H9 (cell line): Measurements from ENCODE around the gene GIPC1. TPM values are rescaled to one million over a fixed set of nuclear protein-coding genes. Genes with fewer than 3 reads are reported as not detected.
"Not testable (repeated sequence)": the region's sequence is repeated elsewhere in the genome, so short reads cannot be mapped to it uniquely, and the experiment has no call there.

ENCODE experiments used
- DNase-seq: peaks from one replicate; pipeline ENCODE4 v3.0.0-alpha.2; 2017
- H2AFZ ChIP-seq: one replicate; pipeline ENCODE4 v1.6.1; 2013; ENCODE audit warnings: mild to moderate bottlenecking, low read length, control low read depth, moderate library complexity
- H2AK5ac ChIP-seq: 2 replicates; pipeline ENCODE4 v1.6.1; 2013; ENCODE audit warnings: low read length, control low read depth, mixed read lengths; ENCODE audit not compliant: insufficient read length
- H2BK120ac ChIP-seq: one replicate; pipeline ENCODE4 v1.6.1; 2013; ENCODE audit warnings: low read depth, mild to moderate bottlenecking, low read length, control low read depth, inconsistent platforms; ENCODE audit not compliant: poor library complexity, severe bottlenecking
- H2BK12ac ChIP-seq: 2 replicates; pipeline ENCODE4 v1.6.1; 2013; ENCODE audit warnings: low read length, control low read depth, mixed read lengths, low read depth; ENCODE audit not compliant: insufficient read length
- H2BK15ac ChIP-seq: 2 replicates; pipeline ENCODE4 v1.6.1; 2013; ENCODE audit warnings: low read depth, low read length, control low read depth
- H2BK20ac ChIP-seq: one replicate; pipeline ENCODE4 v1.6.1; 2013; ENCODE audit warnings: low read depth, mild to moderate bottlenecking, low read length, control low read depth, inconsistent platforms; ENCODE audit not compliant: poor library complexity, severe bottlenecking
- H2BK5ac ChIP-seq: 2 replicates; pipeline ENCODE4 v1.6.1; 2013; ENCODE audit warnings: low read length, control low read depth, mixed read lengths; ENCODE audit not compliant: insufficient read length
- H3K14ac ChIP-seq: 2 replicates; pipeline ENCODE4 v1.6.1; 2013; ENCODE audit warnings: low read length, control low read depth; ENCODE audit not compliant: insufficient read depth
- H3K18ac ChIP-seq: 2 replicates; pipeline ENCODE4 v1.6.1; 2013; ENCODE audit warnings: low read depth, mild to moderate bottlenecking, mixed read lengths, low read length, control low read depth; ENCODE audit not compliant: insufficient read length
- H3K23ac ChIP-seq: 2 replicates; pipeline ENCODE4 v1.6.1; 2013; ENCODE audit warnings: low read length, control low read depth, mixed read lengths, low read depth; ENCODE audit not compliant: insufficient read length
- H3K23me2 ChIP-seq: 2 replicates; pipeline ENCODE4 v1.6.1; 2013; ENCODE audit warnings: low read depth, mild to moderate bottlenecking, mixed read lengths, low read length, control low read depth; ENCODE audit not compliant: insufficient read length, poor library complexity, severe bottlenecking
- H3K27ac ChIP-seq: 2 replicates; pipeline ENCODE4 v1.5.1; 2013; ENCODE audit warnings: low read length, control low read depth, mixed read lengths, low read depth; ENCODE audit not compliant: insufficient read length
- H3K27me3 ChIP-seq: 2 replicates; pipeline ENCODE4 v1.6.1; 2013; ENCODE audit warnings: low read length, control low read depth, inconsistent platforms; ENCODE audit not compliant: insufficient read depth
- H3K4ac ChIP-seq: 2 replicates; pipeline ENCODE4 v1.6.1; 2013; ENCODE audit warnings: low read depth, mild to moderate bottlenecking, control low read depth, inconsistent platforms, low read length, moderate library complexity
- H3K4me1 ChIP-seq: 2 replicates; pipeline ENCODE4 v1.6.1; 2013; ENCODE audit warnings: low read length, control low read depth, inconsistent platforms; ENCODE audit not compliant: insufficient read depth
- H3K4me2 ChIP-seq: 2 replicates; pipeline ENCODE4 v1.6.1; 2013; ENCODE audit warnings: low read length, control low read depth, mixed read lengths; ENCODE audit not compliant: insufficient read length, insufficient read depth
- H3K56ac ChIP-seq: 2 replicates; pipeline ENCODE4 v1.6.1; 2013; ENCODE audit warnings: low read depth, mild to moderate bottlenecking, mixed read lengths, low read length, control low read depth; ENCODE audit not compliant: insufficient read length
- H3K79me1 ChIP-seq: 2 replicates; pipeline ENCODE4 v1.6.1; 2013; ENCODE audit warnings: low read depth, mild to moderate bottlenecking, moderate library complexity, low read length, control low read depth, inconsistent platforms; ENCODE audit not compliant: insufficient read depth, poor library complexity, severe bottlenecking
- H3K79me2 ChIP-seq: 2 replicates; pipeline ENCODE4 v1.6.1; 2013; ENCODE audit warnings: low read length, control low read depth, inconsistent platforms; ENCODE audit not compliant: insufficient read depth
- H3K9ac ChIP-seq: 2 replicates; pipeline ENCODE4 v1.6.1; 2013; ENCODE audit warnings: low read length, control low read depth, mixed read lengths; ENCODE audit not compliant: insufficient read length; ENCODE audit errors: extremely low read depth
- H3K9me3 ChIP-seq: one replicate; pipeline ENCODE4 v1.6.1; 2013; ENCODE audit warnings: low read depth, low read length, inconsistent platforms; ENCODE audit not compliant: control insufficient read depth
- H3T11ph ChIP-seq: one replicate; pipeline ENCODE4 v1.6.1; 2013; ENCODE audit warnings: mild to moderate bottlenecking, low read length, control low read depth, inconsistent platforms
- H4K20me1 ChIP-seq: one replicate; pipeline ENCODE4 v1.6.1; 2013; ENCODE audit not compliant: control insufficient read depth, insufficient read length, insufficient read depth
- H4K5ac ChIP-seq: 2 replicates; pipeline ENCODE4 v1.6.1; 2013; ENCODE audit warnings: low read depth, mild to moderate bottlenecking, mixed read lengths, low read length, control low read depth; ENCODE audit not compliant: insufficient read length
- H4K8ac ChIP-seq: replicated peaks from 2 replicates; pipeline ENCODE4 v1.6.1; 2013; ENCODE audit warnings: low read length, control low read depth, mixed read lengths, low read depth; ENCODE audit not compliant: insufficient read length
- H4K91ac ChIP-seq: 2 replicates; pipeline ENCODE4 v1.6.1; 2013; ENCODE audit warnings: low read depth, mild to moderate bottlenecking, moderate library complexity, mixed read lengths, low read length, control low read depth; ENCODE audit not compliant: insufficient read length
- H3K27ac Mint-ChIP-seq, 3 experiments: 2 replicates in 2 of 3; 3 replicates in 1 of 3; pipeline ENCODE4 v1.8.0; 2020 to 2021; ENCODE audit warnings: mixed read lengths in 3 of 3, mild to moderate bottlenecking in 1 of 3, moderate library complexity in 1 of 3
- H3K27me3 Mint-ChIP-seq: 2 replicates; pipeline ENCODE4 v1.8.0; 2021; ENCODE audit warnings: low read depth, mild to moderate bottlenecking, moderate library complexity, mixed read lengths
- H3K36me3 Mint-ChIP-seq, 3 experiments: 2 replicates in 2 of 3; 3 replicates in 1 of 3; pipeline ENCODE4 v1.8.0; 2020 to 2021; ENCODE audit warnings: low read depth in 3 of 3, mixed read lengths in 3 of 3; ENCODE audit not compliant: insufficient read depth in 1 of 3
- H3K4me1 Mint-ChIP-seq, 2 experiments: 2 replicates each; pipeline ENCODE4 v1.8.0; 2020; ENCODE audit warnings: mixed read lengths in 2 of 2
- H3K4me3 Mint-ChIP-seq, 2 experiments: 2 replicates in 1 of 2; 3 replicates in 1 of 2; pipeline ENCODE4 v1.8.0; 2020 to 2021; ENCODE audit warnings: mild to moderate bottlenecking in 2 of 2, mixed read lengths in 2 of 2, moderate library complexity in 1 of 2
- H3K9me3 Mint-ChIP-seq, 2 experiments: 2 replicates in 1 of 2; 3 replicates in 1 of 2; pipeline ENCODE4 v1.8.0; 2020; ENCODE audit warnings: mild to moderate bottlenecking in 2 of 2, mixed read lengths in 2 of 2, moderate library complexity in 1 of 2
- WGBS: extraction: QIAGEN DNeasy Blood & Tissue Kit; methylation state at CpG from one replicate; pipeline ENCODE4 v1.1.7; 2013; ENCODE audit warnings: missing lambda C conversion rate, low lambda C conversion rate, mixed read lengths; ENCODE audit not compliant: insufficient read length; ENCODE audit errors: extremely low coverage; 5-methylcytosine and 5-hydroxymethylcytosine counted together
- total RNA-seq: library from RNA; stranded (reverse); gene quantifications from 2 replicates; pipeline ENCODE4 v1.2.1, GENCODE V29; 2021
- TF ChIP-seq, protein P1 (sequence below): fragments of 200-600 bp; sonication (generic); conservative IDR thresholded peaks from 3 replicates; pipeline ENCODE4 v1.8.0; 2021; ENCODE audit warnings: antibody characterized with exemption, mild to moderate bottlenecking

GIPC1 gene
- total RNA-seq, 1 experiment from 2014 or later: 70.6 TPM

DNA sequence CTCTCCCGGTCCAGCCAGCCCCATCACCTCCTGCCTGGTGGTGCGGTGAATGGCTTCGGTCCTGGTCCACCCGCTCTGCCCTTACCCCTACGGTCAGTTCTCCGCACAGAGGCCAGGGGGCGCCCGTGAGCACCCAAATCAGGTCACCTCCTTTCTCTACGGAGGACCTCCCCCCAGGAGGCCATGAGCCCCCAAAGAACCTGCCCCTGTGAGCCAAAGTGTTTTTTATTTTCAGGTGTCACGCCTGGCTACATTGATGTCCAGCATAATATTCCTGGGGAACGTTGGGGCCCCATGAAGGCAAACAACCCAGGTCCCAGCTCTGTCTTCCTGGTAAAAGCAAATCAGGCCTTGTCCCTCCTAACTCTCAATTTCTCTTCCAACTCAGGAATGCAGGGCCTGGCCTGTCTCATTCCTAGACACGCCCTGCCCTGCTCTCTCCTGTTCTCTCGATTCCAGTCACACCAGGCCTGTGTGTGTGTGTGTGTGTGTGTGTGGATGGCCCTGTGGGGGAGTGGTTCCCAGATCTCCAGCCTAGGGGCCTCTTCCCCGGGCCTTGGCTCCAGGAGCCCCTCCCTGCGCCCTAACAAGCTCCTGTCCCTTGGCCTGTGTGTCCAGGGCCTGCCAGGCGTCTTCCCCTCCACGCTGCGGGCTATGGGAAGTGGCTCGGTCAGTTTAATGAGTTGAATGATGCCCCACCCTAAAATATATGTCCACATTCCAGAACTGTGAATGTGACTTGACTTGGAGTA lies 9.7 kb upstream of the GIPC1 start:
- Histone ChIP-seq H3K56ac (no peak overlapping the region), H2BK12ac (no peak overlapping the region), H3K79me1 (no peaks in the 10 kb centered on the region), H3K23ac (no peak overlapping the region), H2AFZ (no peak overlapping the region), H4K5ac (no peak overlapping the region), H4K8ac (no peak overlapping the region), H2AK5ac (no peak overlapping the region), H3K18ac (peak overlapping the region; percentile 15), H2BK15ac (no peak overlapping the region), H3K23me2 (no peaks in the 10 kb centered on the region), H4K20me1 (no peaks in the 10 kb centered on the region), H3K27ac (no peak overlapping the region), H3K79me2 (no peaks in the 10 kb centered on the region), H2BK20ac (no peak overlapping the region), H3K14ac (no peak overlapping the region), H3K9ac (no peak overlapping the region), H4K91ac (no peak overlapping the region), H3T11ph (no peak overlapping the region), H3K9me3 (no peaks in the 10 kb centered on the region), H3K4me1 (no peaks in the 10 kb centered on the region), H2BK5ac (no peak overlapping the region), H3K4me2 (no peak overlapping the region), H3K27me3 (no peaks in the 10 kb centered on the region), H3K4ac (no peak overlapping the region), H2BK120ac (no peak overlapping the region)
- peaks cover 5 to 14% of the 10 kb centered on the region in 2 experiments; a peak in 3 of 4 replicates for H3K4me1 Mint-ChIP-seq
- peak overlapping the region in 1 of 2 experiments; percentile 41; a peak in 1 of 5 replicates for H3K4me3 Mint-ChIP-seq
- WGBS: no CpG with 5 or more reads among the region's 19 CpGs
- peak; percentile 90 for DNase-seq
- H3K36me3 Mint-ChIP-seq: no peaks in the 10 kb centered on the region
- peaks cover 8% of the 10 kb centered on the region for H3K27me3 Mint-ChIP-seq
- TF ChIP-seq, protein P1, sequence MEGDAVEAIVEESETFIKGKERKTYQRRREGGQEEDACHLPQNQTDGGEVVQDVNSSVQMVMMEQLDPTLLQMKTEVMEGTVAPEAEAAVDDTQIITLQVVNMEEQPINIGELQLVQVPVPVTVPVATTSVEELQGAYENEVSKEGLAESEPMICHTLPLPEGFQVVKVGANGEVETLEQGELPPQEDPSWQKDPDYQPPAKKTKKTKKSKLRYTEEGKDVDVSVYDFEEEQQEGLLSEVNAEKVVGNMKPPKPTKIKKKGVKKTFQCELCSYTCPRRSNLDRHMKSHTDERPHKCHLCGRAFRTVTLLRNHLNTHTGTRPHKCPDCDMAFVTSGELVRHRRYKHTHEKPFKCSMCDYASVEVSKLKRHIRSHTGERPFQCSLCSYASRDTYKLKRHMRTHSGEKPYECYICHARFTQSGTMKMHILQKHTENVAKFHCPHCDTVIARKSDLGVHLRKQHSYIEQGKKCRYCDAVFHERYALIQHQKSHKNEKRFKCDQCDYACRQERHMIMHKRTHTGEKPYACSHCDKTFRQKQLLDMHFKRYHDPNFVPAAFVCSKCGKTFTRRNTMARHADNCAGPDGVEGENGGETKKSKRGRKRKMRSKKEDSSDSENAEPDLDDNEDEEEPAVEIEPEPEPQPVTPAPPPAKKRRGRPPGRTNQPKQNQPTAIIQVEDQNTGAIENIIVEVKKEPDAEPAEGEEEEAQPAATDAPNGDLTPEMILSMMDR: peak; percentile 93
- H3K27ac Mint-ChIP-seq: peak overlapping the region in 1 of 3 experiments; percentile 88; a peak in 2 of 7 replicates
- H3K9me3 Mint-ChIP-seq: no peaks in the 10 kb centered on the region

DNA sequence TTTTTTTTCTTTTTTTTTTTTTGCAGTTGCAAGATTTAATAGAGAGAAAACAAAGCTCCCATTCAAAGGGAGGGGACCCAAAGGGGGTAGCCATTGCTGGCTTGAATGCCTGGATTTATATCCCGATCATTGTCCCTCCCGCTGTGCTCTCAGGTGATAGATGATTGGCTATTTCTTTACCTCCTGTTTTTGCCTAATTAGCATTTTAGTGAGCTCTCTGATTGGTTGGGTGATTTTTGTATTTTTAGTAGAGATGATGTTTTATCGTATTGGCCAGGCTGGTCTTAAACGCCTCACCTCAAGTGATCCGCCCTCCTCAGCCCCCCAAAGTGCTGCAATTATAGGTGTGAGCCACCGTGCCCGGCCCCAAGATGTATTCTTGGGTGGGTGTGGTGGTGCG lies 8.6 kb upstream of the GIPC1 start:
- not testable (repeated sequence) for H3K9me3 Mint-ChIP-seq, H3K23ac ChIP-seq, H3K4me1 ChIP-seq, H3K4ac ChIP-seq, H4K8ac ChIP-seq, H3K27ac Mint-ChIP-seq, H3K18ac ChIP-seq, H3K79me1 ChIP-seq, H3K23me2 ChIP-seq, H3T11ph ChIP-seq, H2AK5ac ChIP-seq, H2BK12ac ChIP-seq, H2BK20ac ChIP-seq, H2BK5ac ChIP-seq, H2AFZ ChIP-seq, H3K14ac ChIP-seq, H3K9me3 ChIP-seq, H3K36me3 Mint-ChIP-seq, H2BK15ac ChIP-seq, DNase-seq, H3K27me3 ChIP-seq, H3K27ac ChIP-seq, H3K4me3 Mint-ChIP-seq, H3K27me3 Mint-ChIP-seq, H3K56ac ChIP-seq, H4K91ac ChIP-seq, H2BK120ac ChIP-seq, H3K4me2 ChIP-seq, H3K79me2 ChIP-seq, H4K5ac ChIP-seq, H4K20me1 ChIP-seq, H3K9ac ChIP-seq
- no CpG with 5 or more reads among the region's 8 CpGs for WGBS
- H3K4me1 Mint-ChIP-seq: peaks cover 5 to 11% of the 10 kb centered on the region in 2 experiments; a peak in 3 of 4 replicates
